Stomach (tissue), 4 donors: ENCODE results near the gene DTD2.

ENCODE experiments used
- POLR2A ChIP-seq, 4 donors: fragments of 450-650 bp; IDR thresholded peaks; one replicate each; pipeline ENCODE4 v1.6.1; 2016; ENCODE audit warnings: antibody characterized with exemption in 4 of 4, control low read depth in 2 of 4, mild to moderate bottlenecking in 1 of 4, moderate library complexity in 1 of 4
- TF ChIP-seq, protein P1 (sequence below), 7 experiments: fragments of 450-650 bp in 4 of 7; fragments of 200-600 bp in 3 of 7; sonication (generic) in 3 of 7; IDR thresholded peaks; one replicate each; pipeline ENCODE4 v1.5.1; 2016 to 2019; ENCODE audit warnings: antibody characterized with exemption in 7 of 7, control low read depth in 2 of 7, mild to moderate bottlenecking in 1 of 7

DNA sequence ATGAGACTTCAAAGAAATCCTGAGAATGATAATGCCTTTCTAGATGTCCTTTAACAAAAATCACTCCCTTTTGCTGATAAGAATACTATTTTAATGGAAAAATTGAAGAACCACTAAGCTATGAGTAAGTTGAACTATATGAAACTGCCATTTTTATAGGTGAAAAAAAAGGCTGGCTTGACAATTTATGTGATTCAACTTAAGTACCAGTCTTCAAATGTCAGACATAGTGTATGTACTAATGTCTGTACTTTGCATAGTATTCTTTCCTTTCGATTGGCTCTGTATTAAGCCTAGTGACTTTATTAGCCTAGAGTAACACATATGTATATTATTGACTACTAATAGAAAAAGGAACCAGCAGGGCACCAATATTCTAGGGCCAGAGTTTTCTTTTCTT, 48.9 kb downstream of the DTD2 start:
- TF ChIP-seq, protein P1, sequence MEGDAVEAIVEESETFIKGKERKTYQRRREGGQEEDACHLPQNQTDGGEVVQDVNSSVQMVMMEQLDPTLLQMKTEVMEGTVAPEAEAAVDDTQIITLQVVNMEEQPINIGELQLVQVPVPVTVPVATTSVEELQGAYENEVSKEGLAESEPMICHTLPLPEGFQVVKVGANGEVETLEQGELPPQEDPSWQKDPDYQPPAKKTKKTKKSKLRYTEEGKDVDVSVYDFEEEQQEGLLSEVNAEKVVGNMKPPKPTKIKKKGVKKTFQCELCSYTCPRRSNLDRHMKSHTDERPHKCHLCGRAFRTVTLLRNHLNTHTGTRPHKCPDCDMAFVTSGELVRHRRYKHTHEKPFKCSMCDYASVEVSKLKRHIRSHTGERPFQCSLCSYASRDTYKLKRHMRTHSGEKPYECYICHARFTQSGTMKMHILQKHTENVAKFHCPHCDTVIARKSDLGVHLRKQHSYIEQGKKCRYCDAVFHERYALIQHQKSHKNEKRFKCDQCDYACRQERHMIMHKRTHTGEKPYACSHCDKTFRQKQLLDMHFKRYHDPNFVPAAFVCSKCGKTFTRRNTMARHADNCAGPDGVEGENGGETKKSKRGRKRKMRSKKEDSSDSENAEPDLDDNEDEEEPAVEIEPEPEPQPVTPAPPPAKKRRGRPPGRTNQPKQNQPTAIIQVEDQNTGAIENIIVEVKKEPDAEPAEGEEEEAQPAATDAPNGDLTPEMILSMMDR (IDR thresholded peaks at IDR 0.05) = no peak
- TF ChIP-seq POLR2A (IDR thresholded peaks at IDR 0.05) = no peak
